ENCODE data around the gene KNOP1. TPM values are rescaled to one million over a fixed set of nuclear protein-coding genes. Genes with fewer than 3 reads are reported as not detected.

KNOP1 gene
- total and polyA plus RNA-seq, 3 experiments from 2014 or later = 11.0 to 32.3 (median 30.7) TPM

- ChIA-PET POLR2A (no interaction called here), CTCF (interaction anchor here (1.0 kb wide), 1 partner anchor 50 kb away, joined by 3 read pairs; no protein-coding TSS in a partner anchor)
- H3K4me1 Mint-ChIP-seq = no peaks in the 10 kb centered on the region
- H3K27ac Mint-ChIP-seq = no peak overlapping the region
- H3K27me3 Mint-ChIP-seq = peaks cover 0 to 1% of the 10 kb centered on the region in 2 donors
- Histone ChIP-seq H3K9me3 (ENCODE audit: low read length) (no peaks in the 10 kb centered on the region), H3K27ac (ENCODE audit: low read depth, low read length) (no peak overlapping the region), H3K4me3 (ENCODE audit: low read length) (no peak overlapping the region), H3K27me3 (ENCODE audit: insufficient read depth, low read length, poor library complexity, severe bottlenecking) (no peaks in the 10 kb centered on the region), H3K4me1 (ENCODE audit: insufficient read depth, low read length) (no peaks in the 10 kb centered on the region), H3K36me3 (ENCODE audit: insufficient read depth, low read length) (no peaks in the 10 kb centered on the region)
- H3K36me3 Mint-ChIP-seq = no peaks in the 10 kb centered on the region
- H3K9me3 Mint-ChIP-seq = no peaks in the 10 kb centered on the region
- H3K4me3 Mint-ChIP-seq = no peak overlapping the region
- DNase-seq = no peak
Measured at GRCh38 chr16:19746561-19746960, 28.5 kb upstream of the KNOP1 start.

- Mint-ChIP-seq H3K9me3 (no peaks in the 10 kb centered on the region), H3K36me3 (no peaks in the 10 kb centered on the region), H3K4me1 (no peaks in the 10 kb centered on the region), H3K27me3 (peaks cover 0 to 1% of the 10 kb centered on the region in 2 donors), H3K27ac (peak overlapping the region in 1 of 8 donors; percentile 92), H3K4me3 (no peak overlapping the region)
- ChIA-PET CTCF (no interaction called here), POLR2A (no interaction called here)
- Histone ChIP-seq H3K36me3 (ENCODE audit: insufficient read depth, low read length) (no peaks in the 10 kb centered on the region), H3K4me3 (ENCODE audit: low read length) (no peak overlapping the region), H3K9me3 (ENCODE audit: low read length) (no peaks in the 10 kb centered on the region), H3K27me3 (ENCODE audit: insufficient read depth, low read length, poor library complexity, severe bottlenecking) (no peaks in the 10 kb centered on the region), H3K27ac (ENCODE audit: low read depth, low read length) (no peak overlapping the region), H3K4me1 (ENCODE audit: insufficient read depth, low read length) (no peaks in the 10 kb centered on the region)
- DNase-seq = no peak
Measured at GRCh38 chr16:19745286-19746010, 27.4 kb upstream of the KNOP1 start.

GRCh38 chr16:19744670-19745069 is 26.6 kb upstream of the KNOP1 start:
- no peaks in the 10 kb centered on the region for H3K4me1 ChIP-seq (ENCODE audit: insufficient read depth, low read length)
- Mint-ChIP-seq H3K4me1 (no peaks in the 10 kb centered on the region), H3K27me3 (peaks cover 0 to 1% of the 10 kb centered on the region in 2 donors), H3K4me3 (no peak overlapping the region), H3K27ac (no peak overlapping the region), H3K36me3 (peaks cover 0 to 1% (median 0%) of the 10 kb centered on the region in 3 donors), H3K9me3 (no peaks in the 10 kb centered on the region)
- no peak for DNase-seq
- ChIA-PET CTCF (no interaction called here), POLR2A (no interaction called here)
- no peak overlapping the region for H3K4me3 ChIP-seq (ENCODE audit: low read length)
- no peaks in the 10 kb centered on the region for H3K36me3 ChIP-seq (ENCODE audit: insufficient read depth, low read length)
- no peaks in the 10 kb centered on the region for H3K27me3 ChIP-seq (ENCODE audit: insufficient read depth, low read length, poor library complexity, severe bottlenecking)
- H3K9me3 ChIP-seq (ENCODE audit: low read length) = no peaks in the 10 kb centered on the region
- H3K27ac ChIP-seq (ENCODE audit: low read depth, low read length) = no peak overlapping the region

- H3K4me3 ChIP-seq (ENCODE audit: low read length) = no peak overlapping the region
- ChIA-PET POLR2A (no interaction called here), CTCF (no interaction called here)
- H3K4me3 Mint-ChIP-seq = no peak overlapping the region
- no peak for DNase-seq
- H3K36me3 ChIP-seq (ENCODE audit: insufficient read depth, low read length) = no peaks in the 10 kb centered on the region
- no peaks in the 10 kb centered on the region for H3K4me1 Mint-ChIP-seq
- no peaks in the 10 kb centered on the region for H3K27me3 ChIP-seq (ENCODE audit: insufficient read depth, low read length, poor library complexity, severe bottlenecking)
- H3K36me3 Mint-ChIP-seq = peaks cover 0 to 2% (median 0%) of the 10 kb centered on the region in 3 donors
- no peaks in the 10 kb centered on the region for H3K9me3 ChIP-seq (ENCODE audit: low read length)
- H3K9me3 Mint-ChIP-seq = no peaks in the 10 kb centered on the region
- H3K27ac Mint-ChIP-seq = no peak overlapping the region
- peaks cover 0 to 1% of the 10 kb centered on the region in 2 donors for H3K27me3 Mint-ChIP-seq
- no peaks in the 10 kb centered on the region for H3K4me1 ChIP-seq (ENCODE audit: insufficient read depth, low read length)
- H3K27ac ChIP-seq (ENCODE audit: low read depth, low read length) = no peak overlapping the region
Measured at GRCh38 chr16:19743816-19744159, 25.8 kb upstream of the KNOP1 start.

- Histone ChIP-seq H3K36me3 (ENCODE audit: insufficient read depth, low read length) (no peaks in the 10 kb centered on the region), H3K4me1 (ENCODE audit: insufficient read depth, low read length) (no peaks in the 10 kb centered on the region), H3K4me3 (ENCODE audit: low read length) (no peak overlapping the region), H3K27ac (ENCODE audit: low read depth, low read length) (no peak overlapping the region), H3K9me3 (ENCODE audit: low read length) (no peaks in the 10 kb centered on the region), H3K27me3 (ENCODE audit: insufficient read depth, low read length, poor library complexity, severe bottlenecking) (no peaks in the 10 kb centered on the region)
- ChIA-PET CTCF (no interaction called here), POLR2A (no interaction called here)
- Mint-ChIP-seq H3K9me3 (no peaks in the 10 kb centered on the region), H3K27ac (no peak overlapping the region), H3K27me3 (peaks cover 0 to 1% of the 10 kb centered on the region in 2 donors), H3K4me1 (no peaks in the 10 kb centered on the region), H3K36me3 (peaks cover 0 to 2% (median 0%) of the 10 kb centered on the region in 3 donors), H3K4me3 (no peak overlapping the region)
- DNase-seq = no peak
Measured at GRCh38 chr16:19741354-19741753, 23.3 kb upstream of the KNOP1 start.

- ChIA-PET POLR2A (no interaction called here), CTCF (interaction anchor here (0.7 kb wide), 1 partner anchor 96 kb away, joined by 3 read pairs; no protein-coding TSS in a partner anchor)
- DNase-seq = no peak
- Mint-ChIP-seq H3K4me1 (no peaks in the 10 kb centered on the region), H3K36me3 (peaks cover 0 to 6% (median 3%) of the 10 kb centered on the region in 3 donors), H3K27me3 (peaks cover 0 to 1% of the 10 kb centered on the region in 2 donors), H3K4me3 (no peak overlapping the region), H3K27ac (peak overlapping the region in 1 of 8 donors; percentile 11), H3K9me3 (no peaks in the 10 kb centered on the region)
- Histone ChIP-seq H3K36me3 (ENCODE audit: insufficient read depth, low read length) (no peaks in the 10 kb centered on the region), H3K4me3 (ENCODE audit: low read length) (no peak overlapping the region), H3K9me3 (ENCODE audit: low read length) (no peaks in the 10 kb centered on the region), H3K27ac (ENCODE audit: low read depth, low read length) (no peak overlapping the region), H3K27me3 (ENCODE audit: insufficient read depth, low read length, poor library complexity, severe bottlenecking) (no peaks in the 10 kb centered on the region), H3K4me1 (ENCODE audit: insufficient read depth, low read length) (no peaks in the 10 kb centered on the region)
Measured at GRCh38 chr16:19737306-19738038, 19.4 kb upstream of the KNOP1 start.

GRCh38 chr16:19735074-19735867 is 17.2 kb upstream of the KNOP1 start:
- H3K36me3 ChIP-seq (ENCODE audit: insufficient read depth, low read length) = no peaks in the 10 kb centered on the region
- POLR2A ChIA-PET = no interaction called here
- Mint-ChIP-seq H3K36me3 (peaks cover 0 to 6% (median 3%) of the 10 kb centered on the region in 3 donors), H3K27me3 (peaks cover 0 to 1% of the 10 kb centered on the region in 2 donors), H3K4me3 (no peak overlapping the region), H3K9me3 (no peaks in the 10 kb centered on the region), H3K4me1 (no peaks in the 10 kb centered on the region), H3K27ac (no peak overlapping the region)
- no peaks in the 10 kb centered on the region for H3K9me3 ChIP-seq (ENCODE audit: low read length)
- H3K27ac ChIP-seq (ENCODE audit: low read depth, low read length) = no peak overlapping the region
- no peak overlapping the region for H3K4me3 ChIP-seq (ENCODE audit: low read length)
- no peaks in the 10 kb centered on the region for H3K27me3 ChIP-seq (ENCODE audit: insufficient read depth, low read length, poor library complexity, severe bottlenecking)
- DNase-seq = no peak
- no peaks in the 10 kb centered on the region for H3K4me1 ChIP-seq (ENCODE audit: insufficient read depth, low read length)
- CTCF ChIA-PET = no interaction called here

GRCh38 chr16:19733551-19733950 is 15.5 kb upstream of the KNOP1 start:
- no peak for DNase-seq
- no peaks in the 10 kb centered on the region for H3K27me3 ChIP-seq (ENCODE audit: insufficient read depth, low read length, poor library complexity, severe bottlenecking)
- CTCF ChIA-PET = no interaction called here
- no peak overlapping the region for H3K4me3 ChIP-seq (ENCODE audit: low read length)
- POLR2A ChIA-PET = no interaction called here
- peaks cover 0 to 6% (median 2%) of the 10 kb centered on the region in 3 donors for H3K36me3 Mint-ChIP-seq
- H3K27ac ChIP-seq (ENCODE audit: low read depth, low read length) = no peak overlapping the region
- no peaks in the 10 kb centered on the region for H3K9me3 ChIP-seq (ENCODE audit: low read length)
- H3K4me1 Mint-ChIP-seq = peaks cover 1 to 3% (median 3%) of the 10 kb centered on the region in 3 donors
- H3K27ac Mint-ChIP-seq = no peak overlapping the region
- peaks cover 0 to 1% of the 10 kb centered on the region in 2 donors for H3K27me3 Mint-ChIP-seq
- no peaks in the 10 kb centered on the region for H3K9me3 Mint-ChIP-seq
- no peak overlapping the region for H3K4me3 Mint-ChIP-seq
- no peaks in the 10 kb centered on the region for H3K36me3 ChIP-seq (ENCODE audit: insufficient read depth, low read length)
- H3K4me1 ChIP-seq (ENCODE audit: insufficient read depth, low read length) = no peaks in the 10 kb centered on the region
